Measurements from ENCODE around the gene TMEM141. TPM values are rescaled to one million over a fixed set of nuclear protein-coding genes. Genes with fewer than 3 reads are reported as not detected.

The TMEM141 gene
- total RNA-seq, 1 donor = 39.7 TPM

Small RNA genes within 50 kb of the gene (small RNA-seq; reads per million reads assigned to genes)
- gene AL355987.2 (not detected), gene ATP6V1G1P3 (not detected), gene MIR4292 (not detected), gene MIR6722 (not detected)

Other genes with a start within 250 kb of the TMEM141 start
- 22.5 and 36.7 TPM in 2 replicates for gene NOTCH1, start 245.3 kb upstream of the TMEM141 start, total RNA-seq
- 7.7 and 9.9 TPM in 2 replicates for gene EGFL7, start 128.4 kb upstream of the TMEM141 start, total RNA-seq
- 31.5 and 34.5 TPM in 2 replicates for gene AGPAT2, start 103.9 kb upstream of the TMEM141 start, total RNA-seq
- gene DIPK1B, start 78.8 kb upstream of the TMEM141 start, total RNA-seq = under 0.01 and 0.43 TPM in 2 replicates
- gene LCN10, start 48.4 kb upstream of the TMEM141 start, total RNA-seq = under 0.01 TPM in 1 of 2 replicates, not detected in the other
- not detected in 2 replicates for gene LCN6, start 42.8 kb upstream of the TMEM141 start, total RNA-seq
- gene LCN8, start 33.1 kb upstream of the TMEM141 start, total RNA-seq = not detected in 2 replicates
- not detected in 2 replicates for gene LCN15, start 26.8 kb upstream of the TMEM141 start, total RNA-seq
- gene CCDC183, start 5.0 kb downstream of the TMEM141 start, total RNA-seq = 0.32 and 0.43 TPM in 2 replicates
- gene RABL6, start 16.6 kb downstream of the TMEM141 start, total RNA-seq = 69.6 and 72.1 TPM in 2 replicates
- 0.86 and 1.3 TPM in 2 replicates for gene AJM1, start 51.1 kb downstream of the TMEM141 start, total RNA-seq
- gene PHPT1, start 58.1 kb downstream of the TMEM141 start, total RNA-seq = 75.4 and 105 TPM in 2 replicates
- gene MAMDC4, start 61.0 kb downstream of the TMEM141 start, total RNA-seq = 1.6 and 3.0 TPM in 2 replicates
- gene EDF1, start 75.0 kb downstream of the TMEM141 start, total RNA-seq = 146 and 163 TPM in 2 replicates
- gene TRAF2, start 95.2 kb downstream of the TMEM141 start, total RNA-seq = 11.0 and 16.8 TPM in 2 replicates
- gene FBXW5, start 153.4 kb downstream of the TMEM141 start, total RNA-seq = 104 and 115 TPM in 2 replicates
- 0.86 TPM in 1 of 2 replicates, not detected in the other for gene C8G, start 153.9 kb downstream of the TMEM141 start, total RNA-seq
- 0.86 TPM in 1 of 2 replicates, not detected in the other for gene LCN12, start 160.9 kb downstream of the TMEM141 start, total RNA-seq
- gene PTGDS, start 186.2 kb downstream of the TMEM141 start, total RNA-seq = 10.8 and 21.9 TPM in 2 replicates
- 3.2 and 3.5 TPM in 2 replicates for gene LCNL1, start 191.6 kb downstream of the TMEM141 start, total RNA-seq
- 9.9 and 18.0 TPM in 2 replicates for gene PAXX, start 201.1 kb downstream of the TMEM141 start, total RNA-seq
- gene CLIC3, start 205.2 kb downstream of the TMEM141 start, total RNA-seq = 19.0 and 43.2 TPM in 2 replicates
- 14.7 and 15.5 TPM in 2 replicates for gene ABCA2, start 236.9 kb downstream of the TMEM141 start, total RNA-seq
- gene FUT7, start 240.7 kb downstream of the TMEM141 start, total RNA-seq = not detected in 2 replicates